HUES6 (cell line): Measurements from ENCODE around the gene CD248.
A peak's percentile ranks its signal among the peaks of the same experiment; 100 is the strongest.
"Not testable (repeated sequence)": the region's sequence is repeated elsewhere in the genome, so short reads cannot be mapped to it uniquely, and the experiment has no call there.

Experiments used
- H3K27ac ChIP-seq: 2 replicates; pipeline ENCODE4 v1.7.0; 2013; ENCODE audit warnings: low read depth, mild to moderate bottlenecking, low read length, inconsistent platforms
- H3K27me3 ChIP-seq: 2 replicates; pipeline ENCODE4 v1.6.1; 2013; ENCODE audit warnings: low read length; ENCODE audit not compliant: control insufficient read depth, insufficient read depth
- H3K36me3 ChIP-seq: 2 replicates; pipeline ENCODE4 v1.6.1; 2013; ENCODE audit warnings: low read length; ENCODE audit not compliant: control insufficient read depth, insufficient read depth
- H3K4me1 ChIP-seq: 2 replicates; pipeline ENCODE4 v1.6.1; 2013; ENCODE audit warnings: low read length; ENCODE audit not compliant: control insufficient read depth, insufficient read depth
- H3K4me3 ChIP-seq: 2 replicates; pipeline ENCODE4 v1.5.1; 2013; ENCODE audit warnings: low read depth, low read length
- H3K9ac ChIP-seq: one replicate; pipeline ENCODE4 v1.6.1; 2013; ENCODE audit warnings: mild to moderate bottlenecking, low read length
- H3K9me3 ChIP-seq: 2 replicates; pipeline ENCODE4 v1.6.1; 2013; ENCODE audit warnings: low read depth, low read length; ENCODE audit not compliant: control insufficient read depth, insufficient read depth

The CD248 gene

GRCh38 chr11:66282468-66283455, 34.1 kb downstream of the CD248 start:
- Histone ChIP-seq H3K27me3 (peaks cover 17% of the 10 kb centered on the region), H3K27ac (no peak overlapping the region), H3K9ac (no peak overlapping the region), H3K4me1 (peaks cover 23% of the 10 kb centered on the region), H3K4me3 (no peak overlapping the region), H3K36me3 (peaks cover 22% of the 10 kb centered on the region), H3K9me3 (no peaks in the 10 kb centered on the region)

- Histone ChIP-seq H3K4me3 (no peak overlapping the region), H3K27ac (no peak overlapping the region), H3K27me3 (peaks cover 17% of the 10 kb centered on the region), H3K9me3 (no peaks in the 10 kb centered on the region), H3K4me1 (peaks cover 25% of the 10 kb centered on the region), H3K36me3 (peaks cover 22% of the 10 kb centered on the region), H3K9ac (no peak overlapping the region)
Observed at GRCh38 chr11:66281776-66282467, 34.9 kb downstream of the CD248 start.

GRCh38 chr11:66281001-66281400, 35.8 kb downstream of the CD248 start:
- H3K9ac ChIP-seq = no peak overlapping the region
- peaks cover 25% of the 10 kb centered on the region for H3K4me1 ChIP-seq
- H3K9me3 ChIP-seq = no peaks in the 10 kb centered on the region
- H3K27me3 ChIP-seq = peaks cover 17% of the 10 kb centered on the region
- no peak overlapping the region for H3K27ac ChIP-seq
- peaks cover 24% of the 10 kb centered on the region for H3K36me3 ChIP-seq
- H3K4me3 ChIP-seq = no peak overlapping the region

DNA sequence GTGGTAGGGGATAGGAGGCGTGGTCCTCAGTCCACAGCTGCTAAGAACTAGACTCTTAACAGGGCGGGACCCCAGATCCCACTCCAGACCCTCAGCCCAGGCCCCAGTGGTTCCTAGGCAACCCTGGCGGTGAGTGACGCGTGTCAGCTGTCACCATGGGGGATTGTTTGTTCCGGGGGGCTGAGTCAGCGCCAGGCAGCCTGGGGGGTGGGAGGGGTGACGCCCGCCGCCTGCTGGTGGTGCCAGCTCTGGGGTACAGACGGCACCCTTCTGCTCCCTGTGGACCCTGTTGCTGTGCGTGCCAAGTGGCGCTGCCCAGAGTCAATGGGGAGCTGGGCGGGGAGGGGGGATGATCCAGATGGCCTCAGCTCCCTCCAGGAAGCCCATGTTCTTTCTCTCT, 36.4 kb downstream of the CD248 start:
- Histone ChIP-seq H3K9me3 (no peaks in the 10 kb centered on the region), H3K4me3 (no peak overlapping the region), H3K9ac (no peak overlapping the region), H3K27me3 (peaks cover 17% of the 10 kb centered on the region), H3K36me3 (peaks cover 24% of the 10 kb centered on the region), H3K4me1 (peaks cover 25% of the 10 kb centered on the region), H3K27ac (no peak overlapping the region)

DNA sequence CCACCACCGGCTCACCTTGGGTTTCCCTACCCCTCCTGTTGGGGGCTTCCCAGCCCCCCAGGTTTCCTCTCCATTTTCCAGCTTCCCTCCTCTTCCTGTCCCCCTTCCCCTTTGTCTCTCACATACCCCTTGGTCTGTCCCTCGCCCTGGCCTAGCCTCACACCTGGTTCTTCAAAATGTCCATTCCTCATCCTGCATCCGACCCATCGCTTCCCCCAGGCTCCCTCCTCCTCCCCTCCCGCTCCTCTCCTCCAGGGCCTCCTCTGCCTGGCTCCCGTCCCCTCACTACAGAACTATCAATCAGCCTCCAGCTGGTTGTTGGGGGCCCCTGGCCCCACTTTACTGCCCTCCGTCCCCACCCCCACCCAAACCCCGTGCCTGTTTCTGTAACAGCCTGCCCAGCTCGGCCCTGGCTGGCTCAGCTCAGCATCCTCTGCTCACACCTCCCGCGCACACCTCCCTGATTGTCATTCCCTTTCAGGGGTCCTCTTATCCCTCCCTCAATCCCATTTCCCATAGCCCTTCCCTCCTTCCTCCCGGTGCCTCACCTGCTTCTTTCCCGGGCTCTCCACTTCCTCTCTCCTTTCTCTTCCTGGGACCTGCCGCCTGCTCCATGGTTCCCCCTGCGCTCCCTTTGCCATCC, 37.6 kb downstream of the CD248 start:
- no peak overlapping the region for H3K27ac ChIP-seq
- H3K9ac ChIP-seq = no peak overlapping the region
- no peaks in the 10 kb centered on the region for H3K9me3 ChIP-seq
- H3K36me3 ChIP-seq = peaks cover 22% of the 10 kb centered on the region
- H3K27me3 ChIP-seq = peaks cover 17% of the 10 kb centered on the region
- peaks cover 25% of the 10 kb centered on the region for H3K4me1 ChIP-seq
- H3K4me3 ChIP-seq = peak overlapping the region; percentile 9; the same call in 1 of the 2 replicates

DNA sequence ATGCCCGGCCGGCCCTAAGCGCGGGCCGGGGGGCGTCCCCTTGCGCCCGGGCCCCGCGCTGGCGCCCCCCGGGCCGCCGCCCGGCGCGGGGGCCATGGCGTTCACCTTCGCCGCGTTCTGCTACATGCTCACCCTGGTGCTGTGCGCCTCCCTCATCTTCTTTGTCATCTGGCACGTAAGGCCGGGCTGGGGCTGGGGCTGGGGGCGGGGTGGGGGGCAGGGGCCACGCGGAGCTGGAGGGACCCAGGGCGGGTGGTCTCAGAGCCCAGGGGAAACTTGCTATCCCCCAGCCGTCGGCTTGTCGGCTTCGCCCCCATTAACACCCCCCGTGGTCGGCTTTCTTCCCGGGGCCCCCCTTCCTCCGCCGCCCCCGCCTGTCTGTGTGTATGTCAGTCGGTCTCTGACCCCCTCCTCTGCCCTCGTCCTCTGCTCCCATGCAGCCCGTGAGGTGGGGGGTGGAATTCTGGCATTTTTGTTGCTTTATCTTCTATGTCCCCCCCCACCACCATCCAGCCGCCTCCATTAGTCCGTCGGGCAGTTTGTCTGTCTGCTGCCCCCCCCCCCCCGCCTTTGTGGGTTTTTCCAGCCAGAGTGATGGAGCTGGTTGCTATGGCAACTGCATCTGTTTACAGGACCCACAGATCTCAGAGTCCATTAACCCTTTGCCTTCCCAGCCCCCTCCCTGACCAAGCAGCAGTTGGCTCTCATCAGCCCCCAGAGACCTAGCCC, 38.3 kb downstream of the CD248 start:
- Histone ChIP-seq H3K27me3 (peaks cover 17% of the 10 kb centered on the region), H3K4me1 (peaks cover 25% of the 10 kb centered on the region), H3K27ac (no peak overlapping the region), H3K9ac (no peak overlapping the region), H3K9me3 (no peaks in the 10 kb centered on the region), H3K36me3 (peaks cover 27% of the 10 kb centered on the region), H3K4me3 (peak overlapping the region; percentile 50)

GRCh38 chr11:66277471-66278362, 39.1 kb downstream of the CD248 start, which contains the start of gene CNIH2:
Gene CNIH2 (plus strand): TSS chr11:66278175. CDS start chr11:66278457, 282 bp downstream.
- Histone ChIP-seq H3K27ac (no peak within 1 kb of the TSS), H3K4me3 (peak within 1 kb of the TSS; percentile 69), H3K9me3 (no peaks in the 10 kb centered on the region), H3K27me3 (peaks cover 17% of the 10 kb centered on the region), H3K9ac (peak within 1 kb of the TSS; percentile 35), H3K36me3 (peaks cover 36% of the 10 kb centered on the region), H3K4me1 (peaks cover 24% of the 10 kb centered on the region)

DNA sequence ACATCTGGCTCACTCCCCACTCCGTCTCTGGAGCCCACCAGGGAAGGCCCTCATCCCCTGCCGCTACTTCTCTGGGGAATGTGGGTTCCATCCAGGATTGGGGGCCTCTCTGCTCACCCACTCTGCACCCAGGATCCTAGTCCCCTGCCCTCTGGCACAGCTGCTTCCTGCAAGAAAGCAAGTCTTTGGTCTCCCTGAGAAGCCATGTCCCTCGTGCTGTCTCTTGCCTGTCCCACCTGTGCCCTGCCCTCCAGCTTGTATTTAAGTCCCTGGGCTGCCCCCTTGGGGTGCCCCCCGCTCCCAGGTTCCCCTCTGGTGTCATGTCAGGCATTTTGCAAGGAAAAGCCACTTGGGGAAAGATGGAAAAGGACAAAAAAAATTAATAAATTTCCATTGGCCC, 39.8 kb downstream of the CD248 start:
- H3K4me3 ChIP-seq, H3K9me3 ChIP-seq, H3K27ac ChIP-seq, H3K9ac ChIP-seq: not testable (repeated sequence)
- Histone ChIP-seq H3K27me3 (peaks cover 17% of the 10 kb centered on the region), H3K36me3 (peaks cover 42% of the 10 kb centered on the region), H3K4me1 (peaks cover 21% of the 10 kb centered on the region)

- Histone ChIP-seq H3K36me3 (peaks cover 47% of the 10 kb centered on the region), H3K4me1 (peaks cover 17% of the 10 kb centered on the region), H3K27me3 (peaks cover 17% of the 10 kb centered on the region)
- not testable (repeated sequence) for H3K9me3 ChIP-seq, H3K9ac ChIP-seq, H3K27ac ChIP-seq, H3K4me3 ChIP-seq
Observed at GRCh38 chr11:66276619-66277018, 40.2 kb downstream of the CD248 start.
